Keratinocyte (primary cell): ENCODE measurements around the gene SLC1A2. TPM values are rescaled to one million over a fixed set of nuclear protein-coding genes. Genes with fewer than 3 reads are reported as not detected.

Experiments
- DNase-seq: peaks from one replicate; pipeline ENCODE4 v3.0.0-alpha.2; 2011; ENCODE audit warnings: low read depth, missing footprints, low spot score
- FAIRE-seq: peaks from 2 replicates; lab custom pipeline; 2011; peaks lifted over from hg19 to GRCh38; lab: Jason Lieb, UNC
- H2AFZ ChIP-seq: 2 replicates; pipeline ENCODE4 v1.6.0; 2012; ENCODE audit warnings: low read length, control low read depth, inconsistent platforms; ENCODE audit not compliant: control insufficient read depth
- H3K27ac ChIP-seq: 2 replicates; pipeline ENCODE4 v1.5.1; 2011; ENCODE audit warnings: low read length; ENCODE audit not compliant: control insufficient read depth, insufficient read depth
- H3K27me3 ChIP-seq: 3 replicates; pipeline ENCODE4 v1.6.0; 2011; ENCODE audit warnings: low read length; ENCODE audit not compliant: control insufficient read depth, insufficient read depth; ENCODE audit errors: extremely low read depth
- H3K36me3 ChIP-seq, 2 experiments: 2 replicates in 1 of 2; 3 replicates in 1 of 2; pipeline ENCODE4 v1.5.1; 2011; ENCODE audit warnings: low read length in 2 of 2, mild to moderate bottlenecking in 1 of 2; ENCODE audit not compliant: control insufficient read depth in 2 of 2, insufficient read depth in 2 of 2; ENCODE audit errors: extremely low read depth in 1 of 2
- H3K4me1 ChIP-seq: 3 replicates; pipeline ENCODE4 v1.5.1; 2011; ENCODE audit warnings: low read length; ENCODE audit not compliant: control insufficient read depth, insufficient read depth; ENCODE audit errors: extremely low read depth
- H3K4me2 ChIP-seq: 3 replicates; pipeline ENCODE4 v1.6.0; 2011; ENCODE audit warnings: low read depth, low read length; ENCODE audit not compliant: control insufficient read depth, insufficient read depth; ENCODE audit errors: extremely low read depth
- H3K4me3 ChIP-seq, 3 experiments: fragments of 200-600 bp in 1 of 3; sonication (generic) in 1 of 3; 2 replicates in 2 of 3; 3 replicates in 1 of 3; pipeline ENCODE4 v1.5.1; 2011 to 2016; ENCODE audit warnings: low read length in 3 of 3, mild to moderate bottlenecking in 3 of 3, control low read depth in 2 of 3, inconsistent platforms in 1 of 3, low read depth in 1 of 3, mixed read lengths in 1 of 3, mixed run types in 1 of 3, moderate library complexity in 1 of 3; ENCODE audit not compliant: control insufficient read depth in 2 of 3, insufficient read depth in 2 of 3; ENCODE audit errors: extremely low read depth in 1 of 3
- H3K79me2 ChIP-seq: 2 replicates; pipeline ENCODE4 v1.6.0; 2012; ENCODE audit warnings: low read length; ENCODE audit not compliant: control insufficient read depth, insufficient read depth
- H3K9ac ChIP-seq: 3 replicates; pipeline ENCODE4 v1.6.0; 2011; ENCODE audit warnings: low read length; ENCODE audit not compliant: control insufficient read depth, insufficient read depth; ENCODE audit errors: extremely low read depth
- H3K9me1 ChIP-seq: 3 replicates; pipeline ENCODE4 v1.6.0; 2011; ENCODE audit warnings: low read length; ENCODE audit not compliant: control insufficient read depth, insufficient read depth; ENCODE audit errors: extremely low read depth
- H3K9me3 ChIP-seq: 2 replicates; pipeline ENCODE4 v1.5.1; 2012; ENCODE audit warnings: low read depth, low read length; ENCODE audit not compliant: control insufficient read depth
- H4K20me1 ChIP-seq: 3 replicates; pipeline ENCODE4 v1.6.0; 2011; ENCODE audit warnings: low read length; ENCODE audit not compliant: control insufficient read depth, insufficient read depth; ENCODE audit errors: extremely low read depth
- EZH2 ChIP-seq: IDR thresholded peaks from one replicate; pipeline ENCODE4 v1.6.1; 2012; ENCODE audit warnings: inconsistent platforms, mild to moderate bottlenecking, low read length, moderate library complexity
- dilution Hi-C: fragments of 300-500 bp; cut with MboI; formaldehyde crosslinking; loops from one replicate; pipeline ENCODE4 v1.7.0; 2020; ENCODE audit warnings: low sequenced_read_pairs; ENCODE audit not compliant: extremely low pct_ligation_motif_present
- polyA plus RNA-seq, 5 experiments: library from polyadenylated mRNA; depleted of rRNA in 3 of 5; stranded (reverse) in 3 of 5; stranded (forward) in 1 of 5; unstranded in 1 of 5; fragments of >200 nt; gene quantifications; 1 replicate in 1 of 5; 2 replicates in 3 of 5; 3 replicates in 1 of 5; pipeline versions ENCODE4 v1.2.1 to v1.2.3, GENCODE V29; 2011 to 2012; ENCODE audit warnings: missing spikeins in 2 of 5, low read depth in 1 of 5, low replicate concordance in 1 of 5
- small RNA-seq, 3 experiments: library from RNA; depleted of rRNA; stranded (forward); fragments of <200 nt; gene quantifications; one replicate each; pipeline ENCODE3, GENCODE V24; 2012; ENCODE audit warnings: low read depth in 3 of 3, low replicate concordance in 1 of 3; ENCODE audit not compliant: insufficient read length in 3 of 3
- TF ChIP-seq, protein P1 (sequence below), 3 experiments: IDR thresholded peaks in 1 of 3; conservative IDR thresholded peaks in 1 of 3; optimal IDR thresholded peaks in 1 of 3; 2 replicates in 2 of 3; 3 replicates in 1 of 3; pipeline versions ENCODE3 to v1.5.1; 2011; ENCODE audit warnings: low read length in 3 of 3, mild to moderate bottlenecking in 3 of 3, moderate library complexity in 2 of 3, control low read depth in 1 of 3, inconsistent platforms in 1 of 3; ENCODE audit not compliant: insufficient read depth in 2 of 3; ENCODE audit errors: extremely low read depth in 1 of 3

Gene SLC1A2
- polyA plus RNA-seq, 1 donor (not counting 4 experiments of a cell fraction or from before 2014, with no cell fraction given) = under 0.01 TPM

DNA sequence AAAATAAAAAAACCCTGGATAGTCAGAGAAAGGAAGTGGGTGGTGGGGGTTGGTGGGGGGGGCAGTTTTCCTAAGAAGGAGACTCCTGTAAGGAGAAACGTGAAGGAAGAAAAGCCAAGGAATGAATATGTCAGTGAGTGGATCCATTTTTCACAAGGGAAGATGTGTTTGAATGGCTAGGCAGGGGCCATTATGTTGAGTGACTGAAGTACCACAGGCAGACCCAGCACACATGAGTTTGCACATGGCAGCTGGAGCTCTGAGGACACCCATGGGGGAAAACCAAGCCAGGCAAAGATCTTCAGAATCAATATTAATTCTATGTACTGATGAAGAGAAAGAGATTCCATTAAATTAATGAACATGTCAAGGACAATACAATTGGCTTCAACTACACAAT lies 212.7 kb downstream of the SLC1A2 start:
- H3K4me2 ChIP-seq = no peak overlapping the region
- no peak for FAIRE-seq
- peaks cover 49% of the 10 kb centered on the region for H3K79me2 ChIP-seq
- no peaks in the 10 kb centered on the region for H3K27me3 ChIP-seq
- no peak for TF ChIP-seq EZH2
- TF ChIP-seq, protein P1, sequence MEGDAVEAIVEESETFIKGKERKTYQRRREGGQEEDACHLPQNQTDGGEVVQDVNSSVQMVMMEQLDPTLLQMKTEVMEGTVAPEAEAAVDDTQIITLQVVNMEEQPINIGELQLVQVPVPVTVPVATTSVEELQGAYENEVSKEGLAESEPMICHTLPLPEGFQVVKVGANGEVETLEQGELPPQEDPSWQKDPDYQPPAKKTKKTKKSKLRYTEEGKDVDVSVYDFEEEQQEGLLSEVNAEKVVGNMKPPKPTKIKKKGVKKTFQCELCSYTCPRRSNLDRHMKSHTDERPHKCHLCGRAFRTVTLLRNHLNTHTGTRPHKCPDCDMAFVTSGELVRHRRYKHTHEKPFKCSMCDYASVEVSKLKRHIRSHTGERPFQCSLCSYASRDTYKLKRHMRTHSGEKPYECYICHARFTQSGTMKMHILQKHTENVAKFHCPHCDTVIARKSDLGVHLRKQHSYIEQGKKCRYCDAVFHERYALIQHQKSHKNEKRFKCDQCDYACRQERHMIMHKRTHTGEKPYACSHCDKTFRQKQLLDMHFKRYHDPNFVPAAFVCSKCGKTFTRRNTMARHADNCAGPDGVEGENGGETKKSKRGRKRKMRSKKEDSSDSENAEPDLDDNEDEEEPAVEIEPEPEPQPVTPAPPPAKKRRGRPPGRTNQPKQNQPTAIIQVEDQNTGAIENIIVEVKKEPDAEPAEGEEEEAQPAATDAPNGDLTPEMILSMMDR (optimal IDR thresholded peaks at IDR 0.05 in 1 of 3, IDR thresholded peaks at IDR 0.05 in 1 of 3, conservative IDR thresholded peaks at IDR 0.05 in 1 of 3; ENCODE audit: extremely low read depth in 1 of 3, insufficient read depth in 2 of 3, low read length in 3 of 3) = no peak
- H2AFZ ChIP-seq = no peak overlapping the region
- no peaks in the 10 kb centered on the region for H3K9me3 ChIP-seq
- no peaks in the 10 kb centered on the region for H3K4me1 ChIP-seq
- dilution Hi-C loops = no loop called here
- no peak overlapping the region for H3K9ac ChIP-seq
- H3K9me1 ChIP-seq = peaks cover 2% of the 10 kb centered on the region
- peaks cover 34 to 63% of the 10 kb centered on the region in 2 experiments for H3K36me3 ChIP-seq
- no peak overlapping the region for H3K27ac ChIP-seq
- H4K20me1 ChIP-seq = no peaks in the 10 kb centered on the region
- H3K4me3 ChIP-seq = no peak overlapping the region
- DNase-seq = no peak

- peak; percentile 41 for FAIRE-seq
- dilution Hi-C loops = no loop called here
Measured at GRCh38 chr11:35204614-35205013, 214.7 kb downstream of the SLC1A2 start.

More at GRCh38 chr11:35204614-35205013, 214.7 kb downstream of the SLC1A2 start:
- Histone ChIP-seq H3K4me2 (no peak overlapping the region), H3K36me3 (peaks cover 35 to 64% of the 10 kb centered on the region in 2 experiments), H3K79me2 (peaks cover 62% of the 10 kb centered on the region), H4K20me1 (no peaks in the 10 kb centered on the region), H3K9me3 (no peaks in the 10 kb centered on the region), H2AFZ (no peak overlapping the region), H3K9me1 (no peaks in the 10 kb centered on the region), H3K4me3 (no peak overlapping the region), H3K27me3 (no peaks in the 10 kb centered on the region), H3K9ac (no peak overlapping the region), H3K27ac (no peak overlapping the region), H3K4me1 (no peaks in the 10 kb centered on the region)
- TF ChIP-seq EZH2 = no peak
- TF ChIP-seq, protein P1 (optimal IDR thresholded peaks at IDR 0.05 in 1 of 3, IDR thresholded peaks at IDR 0.05 in 1 of 3, conservative IDR thresholded peaks at IDR 0.05 in 1 of 3; ENCODE audit: extremely low read depth in 1 of 3, insufficient read depth in 2 of 3, low read length in 3 of 3) = no peak
- DNase-seq = no peak

Small RNA genes within 50 kb of the gene (small RNA-seq; reads per million reads assigned to genes)
- 0 reads per million in 3 experiments for gene AC090625.1

Other genes starting within 250 kb of the SLC1A2 start
- gene PAMR1, start 106.1 kb upstream of the SLC1A2 start, polyA plus RNA-seq = 4.1 to 10.0 TPM (median 4.4 TPM) in 3 replicates
- gene FJX1, start 198.9 kb upstream of the SLC1A2 start, polyA plus RNA-seq = 19.0 to 25.3 TPM (median 19.7 TPM) in 3 replicates
- 40.4 to 49.6 TPM (median 48.3 TPM) in 3 replicates for gene TRIM44, start 243.2 kb upstream of the SLC1A2 start, polyA plus RNA-seq